ENCODE measurements around the gene BGLAP. TPM values are rescaled to one million over a fixed set of nuclear protein-coding genes. Genes with fewer than 3 reads are reported as not detected.

The BGLAP gene
- total and polyA plus RNA-seq, 2 of the 13 experiments (the other 11 are each of a cell fraction or from before 2014, with no cell fraction given): 0.62 to 1.6 TPM

- TF ChIP-seq THYN1 (CRISPR knock-in tag; IDR thresholded peaks at IDR 0.05; ENCODE audit: borderline replicate concordance, low read depth) (no peak), MAX (IDR thresholded peaks at IDR 0.05) (peak; percentile 89), HOXD1 (CRISPR knock-in tag; IDR thresholded peaks at IDR 0.05) (no peak; the same call in 1 of the 2 replicates), ASH2L (IDR thresholded peaks at IDR 0.05; ENCODE audit: insufficient read length, low read depth, low read length) (peak; percentile 81), ZNF576 (CRISPR knock-in tag; IDR thresholded peaks at IDR 0.05) (no peak), KLF9 (CRISPR knock-in tag; IDR thresholded peaks at IDR 0.05; ENCODE audit: low read depth) (no peak), ZBTB33 (CRISPR knock-in tag; IDR thresholded peaks at IDR 0.05) (no peak), MEIS1 (CRISPR knock-in tag; IDR thresholded peaks at IDR 0.05; ENCODE audit: borderline replicate concordance) (no peak), UBTF (CRISPR knock-in tag; IDR thresholded peaks at IDR 0.05) (peak; percentile 80; the same call in 1 of the 2 replicates), ZNF724P (CRISPR knock-in tag; IDR thresholded peaks at IDR 0.05; ENCODE audit: borderline replicate concordance) (no peak), ZNF274 (CRISPR knock-in tag; IDR thresholded peaks at IDR 0.05) (peak; percentile 71; the same call in 1 of the 2 replicates), REL (CRISPR knock-in tag; conservative IDR thresholded peaks at IDR 0.05) (no peak; the same call in 1 of the 2 replicates), PHF20 (CRISPR knock-in tag; IDR thresholded peaks at IDR 0.05) (no peak; the same call in none of the 2 replicates), ZFP36L1 (CRISPR knock-in tag; IDR thresholded peaks at IDR 0.05) (peak; percentile 84), KLF15 (CRISPR knock-in tag; IDR thresholded peaks at IDR 0.05; ENCODE audit: borderline replicate concordance) (no peak), ZUFSP (CRISPR knock-in tag; IDR thresholded peaks at IDR 0.05; ENCODE audit: borderline replicate concordance) (no peak), ZNF547 (CRISPR knock-in tag; IDR thresholded peaks at IDR 0.05) (no peak), TBX3 (IDR thresholded peaks at IDR 0.05; ENCODE audit: borderline replicate concordance) (no peak), ZNF792 (CRISPR knock-in tag; IDR thresholded peaks at IDR 0.05) (no peak), TEAD2 (CRISPR knock-in tag; IDR thresholded peaks at IDR 0.05) (no peak), SALL1 (CRISPR knock-in tag; IDR thresholded peaks at IDR 0.05) (peak; percentile 78), ZNF703 (CRISPR knock-in tag; IDR thresholded peaks at IDR 0.05; ENCODE audit: borderline replicate concordance) (no peak)
These were observed 49.5 kb downstream of the BGLAP start (continued) for GRCh38 chr1:156291226-156292061.

All from HepG2 (cell line).